ENCODE results near the gene AP3B2.
"Not testable (repeated sequence)": the region's sequence is repeated elsewhere in the genome, so short reads cannot be mapped to it uniquely, and the experiment has no call there.

Gene AP3B2

GRCh38 chr15:82709421-82710207 lies at the start of gene AP3B2:
Gene AP3B2, minus strand, starts transcription at chr15:82709875. Its CDS starts 169 bp downstream, at chr15:82709706.
- DNase-seq: peak; percentile 48

GRCh38 chr15:82751308-82751707 lies 41.6 kb upstream of the AP3B2 start:
- DNase-seq: no peak

GRCh38 chr15:82750831-82751180 lies 41.1 kb upstream of the AP3B2 start:
- no peak for DNase-seq

GRCh38 chr15:82749951-82750830 lies 40.5 kb upstream of the AP3B2 start:
- peak; percentile 89 for DNase-seq

DNA sequence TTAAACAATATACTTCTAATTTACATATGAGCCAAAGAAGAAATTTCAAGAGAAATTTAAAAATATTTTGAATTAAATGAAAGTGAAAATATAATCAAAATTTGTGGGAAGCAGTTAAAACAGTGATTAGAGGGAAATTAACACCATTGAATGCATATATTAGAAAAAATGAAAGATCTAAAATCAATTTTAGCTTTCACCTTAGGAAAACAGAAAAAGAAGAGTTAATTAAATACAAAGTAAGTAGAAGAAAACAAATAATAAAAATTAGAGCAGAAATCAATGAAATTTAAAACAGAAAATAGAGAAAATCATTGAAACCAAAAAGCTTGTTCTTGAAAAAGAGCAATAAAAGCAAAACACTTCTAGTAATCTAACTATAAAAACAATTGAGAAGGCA lies 38.6 kb upstream of the AP3B2 start:
- DNase-seq: no peak

DNA sequence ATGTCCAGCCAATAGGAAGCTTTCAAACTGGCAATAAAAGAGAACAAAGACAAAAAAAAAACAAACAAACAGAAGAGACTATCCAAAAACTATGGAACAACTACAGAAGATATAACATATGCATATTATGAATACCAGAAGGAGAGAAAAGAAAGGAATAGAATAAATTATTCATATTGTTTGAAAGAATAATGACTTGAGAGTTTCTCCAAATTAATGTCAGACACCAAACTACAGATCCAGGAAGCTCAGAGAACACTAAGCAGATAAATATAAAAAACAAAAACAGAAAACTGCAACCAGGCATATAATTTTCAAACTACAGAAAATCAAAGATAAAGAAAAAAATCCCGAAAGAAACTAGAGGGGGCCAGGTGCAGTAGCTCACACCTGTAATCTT lies 34.1 kb upstream of the AP3B2 start:
- DNase-seq: no peak

DNA sequence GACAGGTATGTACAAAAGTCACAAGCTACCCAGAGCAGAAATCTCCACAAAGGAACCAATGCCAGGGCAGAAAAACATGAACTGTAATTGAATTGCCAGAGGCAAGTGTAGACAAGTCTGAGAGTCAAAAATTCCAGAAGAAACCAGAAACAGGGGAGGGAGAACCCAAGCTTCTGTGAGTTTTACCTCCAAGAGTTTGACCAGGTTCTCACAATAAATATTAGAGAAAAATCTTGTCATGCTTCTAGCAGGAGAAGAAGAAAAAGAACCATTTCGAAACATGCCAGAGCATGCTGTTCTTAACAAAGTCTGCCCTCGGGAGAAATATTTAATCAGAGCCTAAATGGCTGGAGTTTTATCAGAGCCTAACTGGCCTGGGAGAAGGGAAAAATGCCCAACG lies 32.5 kb upstream of the AP3B2 start:
- no peak for DNase-seq

DNA sequence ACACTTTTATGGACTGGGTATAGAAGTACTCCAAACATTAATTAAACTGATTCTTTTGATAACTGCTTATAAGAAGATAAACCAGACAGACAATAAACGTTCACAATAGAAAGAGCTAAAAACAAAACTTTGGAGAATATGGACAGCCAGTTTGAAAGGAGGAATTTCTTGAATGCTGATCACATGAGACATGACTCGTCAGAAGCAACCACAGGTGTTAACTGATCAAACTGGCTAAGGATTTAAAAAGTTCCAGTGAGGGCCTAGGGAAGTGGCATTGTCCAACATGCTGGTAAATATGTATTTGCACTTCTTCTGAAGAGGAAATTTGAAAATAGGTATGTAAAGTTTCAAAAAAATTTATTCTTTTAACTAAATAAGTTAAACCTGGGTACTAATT lies 29.4 kb upstream of the AP3B2 start:
- no peak for DNase-seq

DNA sequence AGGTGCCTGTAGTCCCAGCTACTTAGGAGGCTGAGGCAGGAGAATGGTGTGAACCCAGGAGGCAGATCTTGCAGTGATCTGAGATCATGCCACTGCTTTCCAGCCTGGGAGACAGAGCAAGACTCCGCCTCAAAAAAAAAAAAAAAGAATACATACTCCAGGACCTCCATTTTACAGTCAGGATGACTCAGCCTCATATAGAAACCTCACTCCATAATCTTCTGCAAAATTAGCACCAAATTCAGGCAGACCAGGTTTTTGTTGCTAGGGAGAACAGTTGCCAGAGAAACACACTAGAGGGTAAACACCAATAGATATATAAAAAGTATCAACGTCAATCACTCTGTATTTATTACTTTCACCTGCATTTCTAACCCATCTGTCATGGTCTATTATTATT lies 28.3 kb upstream of the AP3B2 start:
- DNase-seq: no peak

- no peak for DNase-seq
Observed at GRCh38 chr15:82731527-82731926, 21.9 kb upstream of the AP3B2 start.

DNA sequence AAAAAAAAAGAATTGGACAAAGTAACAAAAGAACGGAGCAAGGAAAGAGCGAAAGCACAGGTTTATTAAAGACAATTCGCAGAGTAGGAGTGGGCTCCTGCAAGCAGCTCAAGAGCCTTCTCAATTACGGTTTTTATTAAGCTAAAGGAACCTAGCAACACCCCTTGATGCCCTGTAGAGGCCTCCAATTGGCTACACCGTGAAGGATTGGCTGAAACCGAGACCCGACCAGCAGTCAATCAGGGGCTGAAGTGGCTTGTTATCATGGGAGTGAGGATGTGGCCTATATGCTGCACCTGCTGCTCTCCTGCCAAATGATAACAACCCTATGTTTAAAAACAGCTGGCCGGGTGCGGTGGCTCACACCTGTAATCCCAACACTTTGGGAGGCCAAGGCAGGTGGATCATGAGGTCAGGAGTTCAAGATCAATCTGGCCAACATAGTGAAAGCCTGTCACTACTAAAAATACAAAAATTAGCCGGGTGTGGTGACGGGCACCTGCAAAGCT lies 20.4 kb upstream of the AP3B2 start:
- no peak for DNase-seq

DNA sequence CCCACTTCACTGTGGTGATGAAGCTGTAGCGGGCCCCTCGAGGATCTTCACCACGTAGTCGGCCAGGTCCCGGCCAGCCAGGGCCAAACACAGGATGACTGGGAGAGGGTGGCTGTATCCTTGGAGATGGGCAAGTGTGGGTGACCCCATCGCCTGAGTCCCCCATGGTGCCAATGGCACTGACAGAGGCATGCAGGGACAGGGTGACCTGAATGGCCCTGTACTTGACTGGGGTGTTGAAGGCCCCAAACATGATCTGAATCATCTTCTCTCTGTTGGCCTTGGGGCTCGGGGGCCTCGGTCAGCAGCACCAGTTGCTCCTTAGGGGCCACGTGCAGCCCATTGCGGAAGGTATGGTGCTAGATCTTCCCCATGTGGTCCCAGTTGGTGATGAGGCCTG lies 17.1 kb upstream of the AP3B2 start:
- no peak for DNase-seq

GRCh38 chr15:82715003-82715402 lies 5.3 kb upstream of the AP3B2 start:
- DNase-seq: no peak

GRCh38 chr15:82714016-82714415 lies 4.3 kb upstream of the AP3B2 start:
- DNase-seq: no peak

GRCh38 chr15:82712036-82712435 lies 2.4 kb upstream of the AP3B2 start:
- DNase-seq: no peak

GRCh38 chr15:82710926-82711490 lies 1.3 kb upstream of the AP3B2 start:
- DNase-seq: no peak

DNA sequence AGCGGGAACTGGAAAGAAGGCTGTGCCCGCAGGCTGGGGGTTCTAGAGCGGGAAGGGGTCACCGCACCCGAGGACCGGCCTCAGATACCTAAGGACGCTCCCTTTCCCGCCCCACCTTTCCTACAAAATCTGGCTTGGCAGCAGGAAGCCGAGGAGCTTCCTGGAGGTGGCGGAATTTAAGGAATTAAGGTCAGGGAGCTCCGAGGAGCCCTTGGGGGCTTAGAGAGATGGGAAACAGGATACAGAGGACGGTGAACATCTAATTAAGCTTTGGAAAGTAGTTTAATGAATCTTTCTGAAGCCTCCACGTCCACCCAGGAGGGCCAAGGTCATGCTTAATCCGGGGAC lies 507 bp upstream of the AP3B2 start:
- DNase-seq: no peak

GRCh38 chr15:82709081-82709420 lies 624 bp downstream of the AP3B2 start:
- DNase-seq: no peak

- not testable (repeated sequence) for DNase-seq
Observed at GRCh38 chr15:82705856-82706255, 3.8 kb downstream of the AP3B2 start.

- DNase-seq: no peak
Observed at GRCh38 chr15:82699726-82700125, 9.9 kb downstream of the AP3B2 start.

DNA sequence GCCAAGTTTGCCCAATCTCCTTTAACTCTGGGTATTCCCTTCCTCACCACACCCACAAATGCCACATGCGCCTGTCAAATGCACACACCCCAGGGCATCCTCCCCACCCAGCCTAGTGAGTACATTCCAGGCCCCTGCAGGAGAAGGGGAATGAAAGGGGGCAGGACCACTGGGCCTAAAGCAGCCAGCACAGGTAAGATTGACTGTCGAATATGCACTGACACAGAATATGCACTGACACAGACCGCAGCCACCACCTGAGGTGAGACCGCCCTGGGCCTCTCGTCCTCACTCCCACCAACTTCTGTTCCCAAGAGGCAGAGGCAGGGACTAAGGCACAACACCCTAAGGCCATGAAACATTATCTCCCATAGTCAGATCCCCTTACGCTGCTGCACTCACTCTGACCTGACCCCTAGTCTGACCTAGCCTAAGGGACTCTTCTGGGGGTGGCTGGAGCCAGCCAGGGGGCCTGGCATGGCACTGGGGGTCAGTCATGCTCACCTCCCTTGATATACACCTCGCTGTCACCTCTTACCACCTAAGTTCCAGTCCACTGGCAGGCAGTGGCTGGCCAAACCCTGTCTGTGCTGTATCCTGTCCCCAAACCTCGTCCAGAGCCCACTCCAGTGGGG lies 10.8 kb downstream of the AP3B2 start:
- no peak for DNase-seq

- DNase-seq: no peak
Observed at GRCh38 chr15:82697735-82698407, 11.8 kb downstream of the AP3B2 start.

GRCh38 chr15:82692171-82692570 lies 17.5 kb downstream of the AP3B2 start:
- no peak for DNase-seq
